HEK293T (cell line): ENCODE data around the gene TNFRSF13B.

Source experiments
- BHLHE40 ChIP-seq: fragments of 450-650 bp; IDR thresholded peaks from 2 replicates; pipeline ENCODE4 v1.6.1; 2016; ENCODE audit warnings: mild to moderate bottlenecking, moderate library complexity, borderline replicate concordance
- SP1 ChIP-seq: fragments of 450-650 bp; IDR thresholded peaks from 2 replicates; pipeline ENCODE4 v1.6.1; 2017
- ZNF384 ChIP-seq: fragments of 450-650 bp; IDR thresholded peaks from 2 replicates; pipeline ENCODE4 v1.6.1; 2016

- TF ChIP-seq SP1 (no peak), ZNF384 (no peak), BHLHE40 (no peak)
Observed at GRCh38 chr17:16968786-16969185, 3.1 kb downstream of the TNFRSF13B start.
